DMS79 treated with DMSO at 0.1 percent for 48 hours (cell line): ENCODE results near the gene GHDC.

Experiments used
- DNase-seq: peaks from one replicate; lab custom pipeline; 2025; lab: John Stamatoyannopoulos, UW

The GHDC gene

GRCh38 chr17:42182927-42183734 lies 11.2 kb downstream of the GHDC start:
- no peak for DNase-seq

- DNase-seq, result no peak
Measured at GRCh38 chr17:42181851-42182207, 12.5 kb downstream of the GHDC start.

- peak; percentile 46 for DNase-seq
Measured at GRCh38 chr17:42180922-42181850, 13.1 kb downstream of the GHDC start, which contains the start of gene KCNH4. Gene KCNH4, minus strand, starts transcription at chr17:42181142. Its CDS starts 197 bp downstream, at chr17:42180945.

- no peak for DNase-seq
Measured at GRCh38 chr17:42180411-42180921, 13.8 kb downstream of the GHDC start.

GRCh38 chr17:42179911-42180410 lies 14.3 kb downstream of the GHDC start:
- peak; percentile 46 for DNase-seq

- DNase-seq, result no peak
Measured at GRCh38 chr17:42179335-42179734, 15.0 kb downstream of the GHDC start.

- DNase-seq, result no peak
Measured at GRCh38 chr17:42178817-42179216, 15.5 kb downstream of the GHDC start.

- no peak for DNase-seq
Measured at GRCh38 chr17:42177684-42178083, 16.6 kb downstream of the GHDC start.

- DNase-seq, result no peak
Measured at GRCh38 chr17:42174126-42174783, 20.0 kb downstream of the GHDC start.

GRCh38 chr17:42171831-42172230 lies 22.5 kb downstream of the GHDC start:
- DNase-seq, result no peak

GRCh38 chr17:42169351-42169750 lies 24.9 kb downstream of the GHDC start:
- no peak for DNase-seq

GRCh38 chr17:42167807-42168206 lies 26.5 kb downstream of the GHDC start:
- no peak for DNase-seq

- no peak for DNase-seq
Measured at GRCh38 chr17:42166196-42166763, 28.0 kb downstream of the GHDC start.

GRCh38 chr17:42165751-42166150 lies 28.5 kb downstream of the GHDC start:
- DNase-seq, result no peak

GRCh38 chr17:42163696-42164407 lies 30.4 kb downstream of the GHDC start:
- DNase-seq, result no peak

- no peak for DNase-seq
Measured at GRCh38 chr17:42163113-42163512, 31.2 kb downstream of the GHDC start.

- DNase-seq, result no peak
Measured at GRCh38 chr17:42160531-42160910, 33.8 kb downstream of the GHDC start.

GRCh38 chr17:42159796-42160530 lies 34.3 kb downstream of the GHDC start:
- DNase-seq, result no peak

- DNase-seq, result no peak
Measured at GRCh38 chr17:42155614-42156045, 38.7 kb downstream of the GHDC start.
